GM18526 (cell line): Measurements from ENCODE around the gene FGF9.

ENCODE experiments used
- POLR2A ChIP-seq: IDR thresholded peaks from 3 replicates; pipeline ENCODE4 v1.6.1; 2011; ENCODE audit not compliant: insufficient read length; ENCODE audit errors: extremely low read depth

Gene FGF9

DNA sequence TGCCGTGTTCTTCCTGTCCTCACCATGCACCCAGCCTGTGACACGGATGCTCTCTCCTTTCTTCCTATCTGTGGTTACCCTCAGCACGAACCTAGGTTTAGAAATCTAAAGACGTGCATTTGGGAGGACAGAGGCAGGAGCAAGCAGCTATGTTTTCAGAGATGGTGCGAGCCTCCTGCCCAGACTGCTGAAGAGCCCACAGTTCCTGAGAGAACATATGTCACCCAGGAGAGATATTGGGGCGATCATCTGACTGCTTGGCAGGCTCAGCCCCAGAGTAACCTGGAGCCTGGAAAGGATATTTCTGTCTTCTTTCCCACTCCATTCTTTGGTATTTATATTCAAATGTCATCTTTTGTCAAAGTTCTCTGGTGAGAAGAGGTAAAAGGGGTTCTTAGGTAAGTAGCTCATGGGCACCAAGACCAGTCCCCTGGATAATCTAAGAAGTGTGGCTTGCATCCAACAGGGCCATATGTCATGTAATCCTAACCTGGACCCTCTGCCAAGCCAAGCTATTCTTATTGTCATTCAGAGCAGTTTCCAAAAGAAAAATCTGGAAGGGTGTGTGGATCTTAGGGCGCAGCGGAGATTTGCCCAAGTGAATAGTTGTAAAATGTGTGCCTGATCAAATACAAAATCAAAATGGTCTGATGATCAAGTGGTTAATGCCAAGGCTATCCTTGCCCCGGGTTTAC, 59.5 kb downstream of the FGF9 start:
- TF ChIP-seq POLR2A: no peak

DNA sequence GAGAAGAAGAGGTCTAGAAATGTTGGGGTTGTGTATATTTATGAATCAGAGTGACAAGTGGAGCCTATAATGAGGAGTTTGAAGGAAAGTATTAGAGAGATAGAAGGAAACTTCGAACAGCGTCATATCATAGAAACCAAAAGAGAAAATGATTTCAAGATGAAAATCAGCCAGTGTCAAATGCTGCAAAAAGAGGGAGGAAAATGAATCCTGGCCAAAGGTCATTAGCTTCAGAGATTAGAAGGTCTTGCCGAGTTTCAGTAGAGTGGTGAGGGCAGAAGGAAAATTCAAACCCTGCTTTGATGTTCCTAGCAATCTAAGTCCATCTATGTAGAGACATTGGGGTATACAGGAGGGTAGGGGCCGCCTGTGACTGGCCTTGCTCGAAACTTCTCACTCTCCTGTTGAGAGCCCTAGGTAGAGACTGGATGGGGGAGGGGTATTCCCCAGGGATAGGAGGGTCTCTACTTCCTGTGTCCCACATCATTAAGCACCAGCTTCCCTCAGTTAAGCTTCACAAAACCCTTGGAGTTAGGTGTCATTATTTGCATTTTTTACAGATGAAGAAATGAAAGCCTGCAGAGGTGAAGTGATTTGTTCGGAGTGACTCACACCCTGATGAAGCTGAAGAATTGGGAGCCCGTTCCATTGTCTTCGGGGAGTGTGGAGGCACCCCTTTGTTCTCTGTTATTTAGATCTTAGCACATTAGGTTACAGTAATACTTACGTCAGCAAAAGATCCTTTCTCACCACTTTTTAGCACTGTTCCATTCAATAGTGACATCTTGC, 62.8 kb downstream of the FGF9 start:
- TF ChIP-seq POLR2A: no peak

GRCh38 chr13:21734961-21735360, 64.1 kb downstream of the FGF9 start:
- TF ChIP-seq POLR2A: no peak

DNA sequence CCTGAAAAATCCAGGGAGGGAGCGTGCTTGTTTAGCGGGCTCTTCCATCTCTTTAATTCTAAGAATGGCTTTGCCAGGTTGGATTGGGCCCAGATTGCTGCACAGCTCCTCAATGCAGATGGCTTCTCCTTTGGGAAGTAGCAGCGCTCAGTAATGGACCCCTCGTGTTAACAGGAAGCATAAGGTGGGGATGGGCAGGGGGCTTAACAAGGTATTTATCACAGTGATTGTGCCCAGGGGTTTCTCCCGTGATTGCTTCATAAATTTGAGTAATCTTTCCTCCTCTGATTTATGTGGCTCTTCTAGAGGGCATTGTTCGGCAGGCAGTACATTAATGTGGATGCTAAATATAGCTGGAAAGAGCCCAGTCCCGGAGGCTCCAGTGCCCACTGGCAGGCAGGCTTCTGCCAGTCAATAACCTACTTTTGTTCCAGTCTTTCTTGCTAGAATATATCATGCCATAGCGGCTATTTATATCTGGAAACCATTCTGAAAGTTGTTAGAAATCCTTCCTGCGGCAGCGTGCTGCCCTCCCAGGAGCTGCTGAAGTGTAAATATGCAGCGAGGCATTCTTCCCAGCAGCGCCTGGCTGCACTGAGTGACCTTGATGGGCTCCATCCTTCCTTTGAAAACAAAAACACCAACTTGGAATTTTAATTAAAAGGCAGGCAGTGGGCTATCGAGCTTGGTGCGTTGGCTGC, 65.0 kb downstream of the FGF9 start:
- TF ChIP-seq POLR2A: no peak

DNA sequence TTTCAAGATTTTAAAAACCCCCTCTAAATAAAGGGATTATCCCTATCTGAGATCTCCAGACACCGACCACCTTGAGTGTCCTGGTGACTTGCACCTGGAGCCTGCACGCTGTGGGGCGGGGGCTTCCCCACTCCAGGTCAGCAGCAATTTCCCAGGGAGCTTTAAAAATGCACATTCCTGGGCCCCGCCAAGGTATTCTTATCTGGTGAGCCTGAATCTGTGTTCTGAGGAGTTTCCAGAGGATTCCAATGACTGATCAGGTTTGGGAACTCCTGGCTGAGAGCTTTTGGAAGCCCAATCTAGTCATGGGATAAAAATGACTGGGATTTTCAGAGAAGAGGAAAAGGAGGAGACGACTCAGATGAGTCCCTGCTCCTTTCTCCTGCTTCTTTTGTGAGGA, 66.1 kb downstream of the FGF9 start:
- TF ChIP-seq POLR2A: no peak

DNA sequence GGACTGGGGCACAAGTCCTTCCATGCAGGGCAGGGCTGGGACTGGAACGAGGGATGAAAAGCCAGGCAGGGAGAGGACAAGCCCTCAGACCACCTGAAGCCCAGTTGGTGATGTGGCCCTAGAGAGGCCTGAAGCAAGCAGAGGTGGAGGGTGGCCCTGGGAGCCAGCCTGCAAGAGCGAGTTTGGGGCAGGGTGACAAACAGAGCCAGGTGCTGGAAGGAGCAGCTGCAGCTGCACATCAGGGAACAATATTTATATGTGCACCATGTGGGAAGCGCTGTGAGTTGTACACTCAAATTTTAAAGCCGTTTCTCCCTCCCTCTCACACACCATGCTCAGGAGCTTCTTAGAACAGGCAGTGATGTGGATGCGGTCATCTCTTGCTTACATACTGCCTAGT, 67.8 kb downstream of the FGF9 start:
- no peak for TF ChIP-seq POLR2A

GRCh38 chr13:21739771-21740170, 68.9 kb downstream of the FGF9 start:
- TF ChIP-seq POLR2A: no peak

DNA sequence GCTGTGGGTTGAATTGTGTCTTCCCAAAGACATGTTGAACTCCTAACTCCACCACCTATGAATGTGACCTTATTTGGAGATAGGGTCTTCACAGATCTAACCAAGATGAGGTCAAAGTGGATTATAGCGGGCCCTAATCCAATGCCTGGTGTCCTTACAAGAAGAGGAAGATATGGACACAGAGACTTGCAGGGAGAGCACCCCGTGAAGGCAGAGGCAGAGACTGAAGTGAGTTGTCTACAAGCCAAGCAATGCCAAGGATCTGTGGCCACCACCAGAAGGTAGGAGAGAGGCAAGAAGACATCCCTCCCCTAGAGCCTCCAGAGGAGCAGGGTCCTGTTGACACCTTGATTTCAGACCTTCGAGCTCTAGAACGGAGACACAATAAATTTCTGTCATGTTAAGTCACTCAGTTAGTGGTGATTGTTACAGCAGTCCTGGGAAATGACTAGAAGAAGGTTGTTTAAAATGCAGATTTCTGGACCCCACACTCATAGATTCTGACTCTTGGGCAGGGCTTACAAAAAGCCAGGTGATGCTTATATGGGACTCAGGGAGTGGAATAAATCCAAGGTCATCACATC, 70.6 kb downstream of the FGF9 start:
- no peak for TF ChIP-seq POLR2A

- no peak for TF ChIP-seq POLR2A
Observed at GRCh38 chr13:21742096-21742495, 71.2 kb downstream of the FGF9 start.

- TF ChIP-seq POLR2A: no peak
Observed at GRCh38 chr13:21744149-21744548, 73.3 kb downstream of the FGF9 start.

- TF ChIP-seq POLR2A: no peak
Observed at GRCh38 chr13:21745307-21745706, 74.4 kb downstream of the FGF9 start.

DNA sequence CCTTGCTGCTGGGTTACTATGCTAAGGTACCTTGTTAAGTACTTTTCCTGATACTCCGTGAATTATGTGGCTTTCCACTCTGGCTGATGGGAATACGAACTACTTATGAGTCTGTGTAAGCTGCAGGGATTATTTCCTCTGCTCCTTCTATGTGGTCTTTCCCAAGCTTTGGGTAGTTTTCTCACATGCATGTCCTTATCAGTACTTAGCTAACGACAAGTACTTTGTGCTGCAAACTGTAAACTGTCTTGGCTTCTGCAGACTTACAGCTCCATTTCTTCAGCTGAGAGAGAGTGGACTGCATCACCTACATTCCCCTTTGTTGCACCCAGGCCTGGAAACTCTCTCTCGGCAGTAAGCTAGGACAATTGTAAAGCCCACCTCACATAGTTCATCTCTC, 76.6 kb downstream of the FGF9 start:
- TF ChIP-seq POLR2A: no peak

- TF ChIP-seq POLR2A: no peak
Observed at GRCh38 chr13:21748166-21748565, 77.3 kb downstream of the FGF9 start.

- no peak for TF ChIP-seq POLR2A
Observed at GRCh38 chr13:21749410-21749809, 78.5 kb downstream of the FGF9 start.

DNA sequence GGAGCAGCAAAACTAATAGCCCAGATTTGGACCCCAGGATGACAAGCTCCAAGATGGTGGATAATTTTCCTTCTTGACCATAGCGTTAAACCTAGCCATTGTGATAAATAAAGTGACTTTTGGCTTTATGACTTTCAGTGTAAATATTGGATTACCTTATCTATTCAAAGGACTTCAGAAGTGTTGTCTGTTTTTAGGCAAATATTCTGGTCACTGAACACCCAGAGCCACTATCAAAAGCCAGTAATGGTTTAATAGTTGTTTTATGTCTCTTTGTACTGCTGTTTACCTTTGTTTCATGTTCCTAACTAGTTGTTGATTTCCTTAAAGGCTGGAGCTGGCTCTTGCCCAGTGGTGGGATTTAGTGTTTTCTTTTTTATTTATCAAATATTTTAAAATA, 81.6 kb downstream of the FGF9 start:
- TF ChIP-seq POLR2A: no peak
